RWPE1 (cell line): ENCODE measurements around the gene UCHL3.

Experiments used
- CTCF ChIA-PET: fragments of 350-600 bp; sonication (Branson Sonifier 250); formaldehyde crosslinking; extraction: SDS; loops from one replicate; lab custom pipeline; 2021; lab: Yijun Ruan, JAX
- POLR2A ChIA-PET: fragments of 400-600 bp; formaldehyde crosslinking; extraction: SDS; loops from one replicate; lab custom pipeline; 2020; ENCODE audit warnings: antibody characterized with exemption; ENCODE audit not compliant: low non-redundant PET; lab: Yijun Ruan, JAX
- DNase-seq: peaks from one replicate; pipeline ENCODE4 v3.0.0; 2012; ENCODE audit warnings: low spot score
- H3K27ac ChIP-seq: fragments of 450-650 bp; 2 replicates; pipeline ENCODE4 v1.5.1; 2017
- CTCF ChIP-seq: fragments of 450-650 bp; conservative IDR thresholded peaks from 2 replicates; pipeline ENCODE4 v1.5.1; 2017; ENCODE audit warnings: low read depth, mild to moderate bottlenecking

UCHL3 gene

GRCh38 chr13:75558145-75558840 is 8.7 kb downstream of the UCHL3 start:
- POLR2A ChIA-PET: no interaction called here
- no peak for DNase-seq
- H3K27ac ChIP-seq: no peak overlapping the region
- CTCF ChIA-PET: interaction anchor here (0.7 kb wide), 1 partner anchor 137 kb away, joined by 3 read pairs; no protein-coding TSS in a partner anchor
- TF ChIP-seq CTCF: no peak

GRCh38 chr13:75566658-75567057 is 17.1 kb downstream of the UCHL3 start:
- peak; percentile 53 for TF ChIP-seq CTCF
- no peak for DNase-seq
- POLR2A ChIA-PET: no interaction called here
- CTCF ChIA-PET: no interaction called here
- H3K27ac ChIP-seq: no peak overlapping the region

GRCh38 chr13:75569576-75569975 is 20.0 kb downstream of the UCHL3 start:
- DNase-seq: no peak
- POLR2A ChIA-PET: no interaction called here
- no peak overlapping the region for H3K27ac ChIP-seq
- no peak for TF ChIP-seq CTCF
- CTCF ChIA-PET: interaction anchor here (0.7 kb wide), 1 partner anchor 303 kb away, joined by 3 read pairs; no protein-coding TSS in a partner anchor

- ChIA-PET CTCF (interaction anchor here (0.6 kb wide), 1 partner anchor 1537 kb away, joined by 3 read pairs; no protein-coding TSS in a partner anchor), POLR2A (no interaction called here)
- TF ChIP-seq CTCF: no peak
- no peak for DNase-seq
- H3K27ac ChIP-seq: no peak overlapping the region
Measured at GRCh38 chr13:75579529-75579928, 29.9 kb downstream of the UCHL3 start.

- CTCF ChIA-PET: no interaction called here
- DNase-seq: no peak
- H3K27ac ChIP-seq: no peak overlapping the region
- TF ChIP-seq CTCF: no peak
- POLR2A ChIA-PET: no interaction called here
Measured at GRCh38 chr13:75581874-75582640, 32.5 kb downstream of the UCHL3 start.

GRCh38 chr13:75583091-75583490 is 33.5 kb downstream of the UCHL3 start:
- no peak overlapping the region for H3K27ac ChIP-seq
- CTCF ChIA-PET: no interaction called here
- TF ChIP-seq CTCF: no peak
- no peak for DNase-seq
- POLR2A ChIA-PET: no interaction called here
